HG02938 (cell line): ENCODE results near the gene SLC17A9.

Experiments
- ATAC-seq: cut with Tn5 transposase; IDR thresholded peaks from one replicate; pipeline ENCODE4 v1.9.1; 2021; ENCODE audit warnings: mild to moderate bottlenecking, moderate library complexity; ENCODE audit not compliant: unreplicated experiment

SLC17A9 gene

GRCh38 chr20:62937268-62938104, 15.0 kb upstream of the SLC17A9 start:
- ATAC-seq, result peak; percentile 82

DNA sequence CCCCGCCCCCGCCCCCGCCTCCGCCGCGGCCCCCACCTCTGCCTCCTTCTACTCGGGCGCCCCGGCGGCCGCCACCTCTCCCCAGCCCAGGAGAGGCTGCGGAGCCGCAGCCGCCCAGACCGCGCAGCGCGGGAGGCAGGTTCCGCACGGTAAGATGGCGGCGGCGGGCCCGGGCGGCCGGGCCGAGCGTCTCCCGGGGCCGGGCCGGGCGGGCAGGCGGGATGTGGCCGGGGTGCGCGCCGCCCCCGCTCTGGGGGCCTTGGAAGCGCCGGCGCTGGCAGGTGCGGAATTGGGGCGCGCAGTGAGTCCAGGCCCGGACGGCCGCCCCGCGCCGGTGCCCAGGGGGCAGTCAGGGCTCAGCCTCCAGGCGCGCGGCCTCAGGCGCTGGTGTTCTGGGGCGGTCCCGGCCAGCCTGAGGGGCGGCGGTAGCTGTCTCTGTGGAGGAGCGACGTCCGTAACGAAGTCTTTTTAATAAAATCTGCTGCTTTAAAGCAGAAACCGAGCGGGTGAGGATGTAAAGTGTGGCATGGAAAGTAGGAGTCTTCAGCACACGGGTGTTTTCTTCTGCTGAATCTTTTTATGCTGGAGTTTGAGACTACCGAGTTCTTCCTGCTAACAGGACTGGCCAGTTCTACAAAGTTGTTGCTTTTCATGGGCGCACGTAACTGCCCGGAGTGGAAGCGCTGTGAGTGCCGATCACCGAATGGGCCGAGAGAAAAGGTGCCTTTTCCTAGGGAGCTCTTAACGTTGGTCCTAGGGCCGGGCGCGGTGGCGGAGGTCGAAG, 14.2 kb upstream of the SLC17A9 start, which contains the start of gene GID8:
TSS of gene GID8 (plus strand) at position 43 of the 784 bp plus-strand sequence. CDS start 3,356 bp downstream, outside the sequence.
- peak; percentile 32 for ATAC-seq

GRCh38 chr20:62940875-62941274, 11.6 kb upstream of the SLC17A9 start:
- ATAC-seq, result no peak

DNA sequence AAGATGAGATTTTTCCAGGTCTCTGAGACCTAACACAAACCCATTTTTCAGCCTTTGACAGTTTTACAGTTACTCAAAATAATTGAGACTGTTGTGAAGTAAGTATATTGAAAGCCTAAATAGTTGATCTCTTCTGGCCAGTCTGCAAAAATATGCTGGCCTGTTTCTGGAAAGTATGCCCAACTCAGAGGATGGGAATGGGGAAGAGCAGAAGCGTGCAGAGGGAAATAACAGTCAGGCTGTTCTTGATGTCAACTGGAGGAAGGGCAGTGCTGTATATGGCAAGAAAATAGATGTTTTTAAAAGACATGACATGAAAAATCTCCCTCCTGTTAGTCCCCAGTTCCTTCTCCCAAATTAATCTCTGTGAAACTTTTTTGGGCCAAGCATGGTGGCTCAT, 10.7 kb upstream of the SLC17A9 start:
- no peak for ATAC-seq

DNA sequence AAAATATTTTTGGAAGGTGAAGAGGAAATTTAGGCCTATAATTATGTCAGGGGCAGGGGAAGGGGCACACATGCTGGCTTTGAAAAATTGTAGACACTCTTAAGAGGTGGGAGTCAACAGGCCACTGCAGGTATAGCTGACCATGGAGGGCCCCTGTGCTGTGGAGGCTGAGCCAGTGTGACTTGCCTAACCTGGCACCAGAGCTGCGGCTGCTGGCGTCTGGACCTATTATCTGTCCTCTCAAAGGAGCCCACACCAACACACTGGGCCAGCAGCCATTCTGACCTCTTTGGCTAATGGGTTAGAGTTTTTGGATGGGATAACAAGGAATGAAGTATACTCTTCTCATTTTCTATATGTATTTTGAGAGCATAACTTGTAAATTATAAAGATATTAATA, 10.1 kb upstream of the SLC17A9 start:
- no peak for ATAC-seq

GRCh38 chr20:62943396-62943795, 9.1 kb upstream of the SLC17A9 start:
- no peak for ATAC-seq

DNA sequence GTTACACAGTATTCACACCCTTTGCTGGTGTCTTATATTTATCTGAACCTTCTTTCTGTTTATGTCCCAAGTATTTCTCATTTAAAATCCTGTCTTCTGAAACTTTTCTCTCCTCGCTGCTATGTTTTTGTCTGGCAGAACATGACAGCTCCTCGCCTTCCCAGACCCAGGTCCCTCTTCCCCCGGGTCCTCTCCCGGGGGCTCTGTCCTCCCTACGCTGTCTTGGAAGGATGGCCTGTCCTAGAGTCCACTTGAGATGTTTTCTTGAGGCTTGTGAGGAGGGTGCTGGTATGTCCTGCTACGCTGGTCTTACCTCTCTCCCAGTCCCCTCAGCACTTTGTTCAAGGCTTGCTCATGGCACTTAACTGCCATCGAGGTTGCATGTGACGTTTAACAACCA, 8.3 kb upstream of the SLC17A9 start:
- ATAC-seq, result no peak

DNA sequence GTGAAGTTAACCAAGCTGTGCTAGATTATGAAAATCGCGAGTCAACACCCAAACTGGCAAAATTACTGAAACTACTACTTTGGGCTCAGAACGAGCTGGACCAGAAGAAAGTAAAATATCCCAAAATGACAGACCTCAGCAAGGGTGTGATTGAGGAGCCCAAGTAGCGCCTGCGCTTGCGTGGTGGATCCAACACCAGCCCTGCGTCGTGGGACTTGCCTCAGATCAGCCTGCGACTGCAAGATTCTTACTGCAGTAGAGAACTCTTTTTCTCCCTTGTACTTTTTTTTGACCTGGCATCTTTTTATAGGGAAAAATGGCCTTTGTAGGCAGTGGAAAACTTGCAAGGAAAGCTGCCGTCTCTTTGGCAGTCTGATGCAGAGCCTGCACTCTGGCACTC, 7.8 kb upstream of the SLC17A9 start:
- no peak for ATAC-seq

GRCh38 chr20:62945771-62946339, 6.7 kb upstream of the SLC17A9 start:
- ATAC-seq, result no peak

GRCh38 chr20:62946918-62947317, 5.6 kb upstream of the SLC17A9 start:
- no peak for ATAC-seq

GRCh38 chr20:62947532-62948300, 4.8 kb upstream of the SLC17A9 start:
- no peak for ATAC-seq

DNA sequence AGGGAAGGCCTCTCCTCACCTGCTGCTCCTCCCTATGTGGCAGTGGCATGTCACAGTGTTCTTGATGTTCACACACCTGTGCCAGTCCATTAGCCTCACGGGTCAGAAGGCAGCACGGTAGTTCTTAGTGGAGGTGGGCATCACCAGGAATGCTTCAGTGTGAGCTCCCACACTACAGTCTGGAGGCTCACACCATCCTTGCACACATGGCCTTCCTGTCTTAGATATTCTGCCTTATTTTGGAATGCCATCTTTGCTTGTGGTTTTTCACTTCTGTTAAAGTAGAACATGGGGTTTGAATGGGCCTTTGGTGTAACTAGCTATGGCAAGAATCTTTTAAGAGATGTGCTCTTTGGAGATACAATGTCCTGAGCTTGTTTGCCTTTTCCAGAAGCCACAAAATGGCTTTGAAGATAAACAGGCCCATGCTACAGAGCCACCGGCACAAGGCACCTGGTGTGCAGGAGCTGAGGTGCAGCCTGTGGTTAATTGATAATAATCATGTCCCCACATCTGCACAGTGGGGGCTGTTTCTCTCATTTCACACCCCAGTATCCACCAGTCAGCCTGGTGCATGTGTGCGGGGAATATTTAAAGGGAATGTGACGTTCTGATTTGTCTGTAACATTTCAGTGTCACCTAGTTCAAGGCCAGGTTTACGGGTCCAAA, 3.2 kb upstream of the SLC17A9 start:
- ATAC-seq, result no peak

GRCh38 chr20:62949962-62950361, 2.5 kb upstream of the SLC17A9 start:
- no peak for ATAC-seq

- no peak for ATAC-seq
Observed at GRCh38 chr20:62950741-62951140, 1.8 kb upstream of the SLC17A9 start.

GRCh38 chr20:62951143-62951895, 1.2 kb upstream of the SLC17A9 start:
- no peak for ATAC-seq

DNA sequence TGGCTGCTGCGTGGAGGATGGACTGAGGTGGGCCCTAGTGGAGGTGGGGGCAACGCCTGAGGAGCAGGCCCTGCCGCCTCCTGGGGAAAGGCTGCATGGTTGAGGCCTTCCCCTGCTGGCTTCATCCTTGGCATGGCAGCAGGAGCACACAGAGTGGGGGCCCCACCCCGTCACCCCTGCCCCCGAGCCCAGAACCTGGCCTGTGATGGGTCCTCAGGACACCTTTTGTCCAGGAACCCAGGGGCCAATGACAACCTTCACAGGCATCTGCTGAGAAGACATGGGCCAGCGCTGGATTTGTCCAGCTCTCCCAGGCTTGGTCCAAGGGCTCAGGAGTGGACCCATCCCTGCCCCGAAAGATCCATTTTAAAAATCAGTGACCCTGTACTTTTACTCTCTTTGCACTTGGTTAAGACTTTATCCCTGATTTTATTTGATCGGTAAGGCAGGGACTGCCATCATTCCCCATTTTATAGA, 575 bp upstream of the SLC17A9 start:
- no peak for ATAC-seq

DNA sequence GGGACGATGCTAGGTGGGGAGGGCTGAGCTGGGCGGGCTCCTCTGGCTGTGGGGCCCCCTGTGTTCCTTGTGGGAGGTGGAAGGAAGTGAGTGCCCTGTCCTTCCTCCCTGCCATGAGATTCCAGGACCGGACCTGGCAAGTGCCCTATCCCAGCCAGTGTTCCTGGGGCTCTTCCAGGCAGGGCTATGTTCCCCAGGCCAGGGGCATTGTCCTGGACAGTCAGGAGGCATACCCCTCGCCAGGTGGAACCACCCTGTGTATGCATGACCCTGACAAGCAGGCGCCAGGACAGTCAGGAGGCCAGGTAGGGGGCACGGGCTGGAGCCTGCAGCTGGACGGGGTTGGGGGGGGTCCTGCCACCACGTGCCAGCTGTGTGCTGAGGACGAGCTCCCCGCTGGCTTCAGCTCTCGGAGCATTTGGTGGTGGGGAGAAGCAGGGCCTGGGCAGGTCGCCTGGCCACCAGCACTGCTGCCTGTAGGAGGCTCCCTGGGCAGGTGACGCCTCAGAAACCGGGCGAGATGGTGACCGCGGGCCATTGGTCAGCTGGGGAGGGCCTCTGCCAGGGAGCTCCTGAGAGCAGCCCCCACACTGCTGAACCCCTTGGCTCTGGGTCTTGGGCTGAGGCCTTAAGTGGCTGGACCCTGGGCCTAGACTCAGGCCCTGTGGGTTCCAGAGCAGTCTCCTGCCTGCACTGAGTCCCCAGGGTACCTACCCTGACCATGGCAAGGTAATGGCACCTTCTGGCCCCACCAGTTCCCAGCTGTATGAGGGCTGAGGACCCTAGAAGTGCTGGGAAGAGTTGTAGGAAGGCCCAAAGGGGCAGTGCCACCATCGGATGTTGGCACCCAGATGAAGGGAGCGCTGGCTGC, 694 bp downstream of the SLC17A9 start:
- no peak for ATAC-seq

DNA sequence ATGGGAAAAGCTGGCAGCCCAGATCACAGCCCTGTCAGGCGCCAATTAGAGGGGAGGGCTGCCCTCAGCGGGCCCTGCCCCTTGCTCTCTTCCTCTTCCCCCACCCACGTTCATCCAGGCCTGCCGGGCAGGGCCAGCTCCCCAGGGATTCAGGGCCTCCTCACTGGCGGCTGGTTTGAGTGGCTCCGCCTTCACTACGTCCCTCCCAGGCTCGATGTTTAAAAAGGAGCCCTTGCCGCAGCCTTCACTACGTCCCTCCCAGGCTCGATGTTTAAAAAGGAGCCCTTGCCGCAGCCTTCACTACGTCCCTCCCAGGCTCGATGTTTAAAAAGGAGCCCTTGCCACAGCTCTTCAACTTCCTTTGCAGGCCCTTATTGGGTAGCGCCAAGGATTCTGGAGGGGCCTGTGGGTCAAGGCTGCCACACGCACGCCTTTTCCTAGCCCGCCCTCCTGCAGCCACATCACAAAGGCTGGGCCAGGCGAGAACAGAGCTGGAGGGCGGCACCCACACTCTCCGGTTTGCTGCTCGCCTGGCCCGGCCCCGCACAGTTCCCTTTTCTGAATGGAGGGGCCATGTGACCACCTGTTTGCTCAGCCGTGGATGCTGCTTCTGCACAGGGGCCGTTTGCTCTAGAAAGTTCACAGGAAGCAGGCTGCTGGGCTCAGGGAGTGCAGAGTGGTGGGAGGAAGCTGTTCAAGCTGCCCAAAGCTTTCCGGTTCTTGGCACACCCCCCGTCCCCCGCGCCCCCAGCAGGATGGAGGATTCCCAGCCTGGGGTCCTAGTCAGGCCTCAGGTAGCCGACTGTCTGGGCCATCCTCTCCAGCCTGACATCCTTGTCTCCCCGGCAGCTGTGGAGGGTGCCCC, 1.6 kb downstream of the SLC17A9 start:
- ATAC-seq, result peak; percentile 77
